Measurements from ENCODE around the gene VPS37B. TPM values are rescaled to one million over a fixed set of nuclear protein-coding genes. Genes with fewer than 3 reads are reported as not detected.

The VPS37B gene
- total RNA-seq, 2 experiments from 2014 or later = 24.9 to 26.5 TPM

GRCh38 chr12:122847516-122847836 lies 48.4 kb downstream of the VPS37B start:
- no peaks in the 10 kb centered on the region for H3K36me3 Mint-ChIP-seq (ENCODE audit: low read depth)
- ChIA-PET CTCF (interaction anchor here (2.8 kb wide), 1 partner anchor 54 kb away, joined by 8 read pairs; no protein-coding TSS in a partner anchor), POLR2A (interaction anchor here (1.1 kb wide), 1 partner anchor 127 kb away, joined by 4 read pairs; the partner anchor contains the start of gene OGFOD2)
- H3K27me3 Mint-ChIP-seq (ENCODE audit: low read depth) = no peaks in the 10 kb centered on the region
- H3K9me3 Mint-ChIP-seq (ENCODE audit: insufficient read depth) = no peaks in the 10 kb centered on the region
- no peak overlapping the region for H3K27ac Mint-ChIP-seq
- H3K4me1 Mint-ChIP-seq (ENCODE audit: low read depth) = no peaks in the 10 kb centered on the region
- DNase-seq = no peak
- ATAC-seq = no peak
- H3K4me3 Mint-ChIP-seq = no peak overlapping the region

- no peak overlapping the region for H3K4me3 Mint-ChIP-seq
- H3K4me1 Mint-ChIP-seq (ENCODE audit: low read depth) = no peaks in the 10 kb centered on the region
- no peak for ATAC-seq
- no peaks in the 10 kb centered on the region for H3K9me3 Mint-ChIP-seq (ENCODE audit: insufficient read depth)
- ChIA-PET CTCF (interaction anchor here (2.8 kb wide), 1 partner anchor 53 kb away, joined by 8 read pairs; no protein-coding TSS in a partner anchor), POLR2A (interaction anchor here (1.1 kb wide), 1 partner anchor 128 kb away, joined by 4 read pairs; the partner anchor contains the start of gene OGFOD2)
- no peaks in the 10 kb centered on the region for H3K36me3 Mint-ChIP-seq (ENCODE audit: low read depth)
- no peaks in the 10 kb centered on the region for H3K27me3 Mint-ChIP-seq (ENCODE audit: low read depth)
- no peak for DNase-seq
- H3K27ac Mint-ChIP-seq = no peak overlapping the region
Measured at GRCh38 chr12:122846622-122847515, 49.1 kb downstream of the VPS37B start.

GRCh38 chr12:122845865-122846621 lies 49.9 kb downstream of the VPS37B start:
- ChIA-PET POLR2A (no interaction called here), CTCF (interaction anchor here (2.8 kb wide), 1 partner anchor 52 kb away, joined by 8 read pairs; no protein-coding TSS in a partner anchor)
- Mint-ChIP-seq H3K4me3 (no peak overlapping the region), H3K4me1 (ENCODE audit: low read depth) (no peaks in the 10 kb centered on the region), H3K9me3 (ENCODE audit: insufficient read depth) (no peaks in the 10 kb centered on the region), H3K27ac (no peak overlapping the region), H3K36me3 (ENCODE audit: low read depth) (no peaks in the 10 kb centered on the region), H3K27me3 (ENCODE audit: low read depth) (no peaks in the 10 kb centered on the region)
- DNase-seq (no peak), ATAC-seq (no peak)

- Mint-ChIP-seq H3K36me3 (ENCODE audit: low read depth) (no peaks in the 10 kb centered on the region), H3K4me3 (no peak overlapping the region), H3K4me1 (ENCODE audit: low read depth) (no peaks in the 10 kb centered on the region), H3K27me3 (ENCODE audit: low read depth) (no peaks in the 10 kb centered on the region), H3K27ac (no peak overlapping the region), H3K9me3 (ENCODE audit: insufficient read depth) (no peaks in the 10 kb centered on the region)
- DNase-seq (no peak), ATAC-seq (no peak)
- POLR2A ChIA-PET = no interaction called here
- CTCF ChIA-PET = interaction anchor here (2.8 kb wide), 1 partner anchor 52 kb away, joined by 8 read pairs; no protein-coding TSS in a partner anchor
Measured at GRCh38 chr12:122845041-122845864, 50.7 kb downstream of the VPS37B start.

GRCh38 chr12:122844366-122844971 lies 51.5 kb downstream of the VPS37B start:
- Mint-ChIP-seq H3K27ac (no peak overlapping the region), H3K4me3 (no peak overlapping the region), H3K27me3 (ENCODE audit: low read depth) (no peaks in the 10 kb centered on the region), H3K4me1 (ENCODE audit: low read depth) (no peaks in the 10 kb centered on the region), H3K9me3 (ENCODE audit: insufficient read depth) (no peaks in the 10 kb centered on the region), H3K36me3 (ENCODE audit: low read depth) (no peaks in the 10 kb centered on the region)
- DNase-seq (no peak), ATAC-seq (no peak)
- POLR2A ChIA-PET = no interaction called here
- CTCF ChIA-PET = no interaction called here

- no peaks in the 10 kb centered on the region for H3K36me3 Mint-ChIP-seq (ENCODE audit: low read depth)
- H3K4me1 Mint-ChIP-seq (ENCODE audit: low read depth) = peaks cover 1% of the 10 kb centered on the region
- ChIA-PET CTCF (interaction anchor here (0.8 kb wide), 1 partner anchor 21 kb away, joined by 3 read pairs; no protein-coding TSS in a partner anchor), POLR2A (no interaction called here)
- H3K9me3 Mint-ChIP-seq (ENCODE audit: insufficient read depth) = no peaks in the 10 kb centered on the region
- no peak overlapping the region for H3K4me3 Mint-ChIP-seq
- H3K27ac Mint-ChIP-seq = no peak overlapping the region
- H3K27me3 Mint-ChIP-seq (ENCODE audit: low read depth) = no peaks in the 10 kb centered on the region
- no peak for DNase-seq
- ATAC-seq = no peak
Measured at GRCh38 chr12:122843455-122843854, 52.5 kb downstream of the VPS37B start.

GRCh38 chr12:122842505-122843405 lies 53.2 kb downstream of the VPS37B start:
- Mint-ChIP-seq H3K4me1 (ENCODE audit: low read depth) (peaks cover 8% of the 10 kb centered on the region), H3K9me3 (ENCODE audit: insufficient read depth) (no peaks in the 10 kb centered on the region), H3K27ac (no peak overlapping the region), H3K27me3 (ENCODE audit: low read depth) (no peaks in the 10 kb centered on the region), H3K36me3 (ENCODE audit: low read depth) (no peaks in the 10 kb centered on the region), H3K4me3 (no peak overlapping the region)
- ATAC-seq (no peak), DNase-seq (no peak)
- ChIA-PET CTCF (interaction anchor here (1.3 kb wide), 1 partner anchor 49 kb away, joined by 4 read pairs; no protein-coding TSS in a partner anchor), POLR2A (no interaction called here)

- ATAC-seq (no peak), DNase-seq (no peak)
- Mint-ChIP-seq H3K27me3 (ENCODE audit: low read depth) (no peaks in the 10 kb centered on the region), H3K36me3 (ENCODE audit: low read depth) (peaks cover 3% of the 10 kb centered on the region), H3K4me3 (no peak overlapping the region), H3K4me1 (ENCODE audit: low read depth) (peaks cover 17% of the 10 kb centered on the region), H3K27ac (no peak overlapping the region), H3K9me3 (ENCODE audit: insufficient read depth) (no peaks in the 10 kb centered on the region)
- ChIA-PET POLR2A (no interaction called here), CTCF (interaction anchor here (1.3 kb wide), 1 partner anchor 48 kb away, joined by 4 read pairs; no protein-coding TSS in a partner anchor)
Measured at GRCh38 chr12:122841544-122842321, 54.2 kb downstream of the VPS37B start.

GRCh38 chr12:122840580-122841513 lies 55.1 kb downstream of the VPS37B start:
- ChIA-PET POLR2A (no interaction called here), CTCF (interaction anchor here (1.5 kb wide), 1 partner anchor 47 kb away, joined by 5 read pairs; no protein-coding TSS in a partner anchor)
- DNase-seq (no peak), ATAC-seq (no peak)
- peaks cover 23% of the 10 kb centered on the region for H3K4me1 Mint-ChIP-seq (ENCODE audit: low read depth)
- H3K9me3 Mint-ChIP-seq (ENCODE audit: insufficient read depth) = no peaks in the 10 kb centered on the region
- no peak overlapping the region for H3K4me3 Mint-ChIP-seq
- H3K27ac Mint-ChIP-seq = no peak overlapping the region
- H3K36me3 Mint-ChIP-seq (ENCODE audit: low read depth) = peaks cover 3% of the 10 kb centered on the region
- no peaks in the 10 kb centered on the region for H3K27me3 Mint-ChIP-seq (ENCODE audit: low read depth)

All from activated CD8-positive, alpha-beta T cell treated with anti-CD3 and anti-CD28 coated beads, Interleukin-2, amount 10 ng/mL, durations not matched to agents 7 days and 5 days (primary cell).